Upper lobe of left lung (tissue), 6 donors: ENCODE data around the gene HNF4A. TPM values are rescaled to one million over a fixed set of nuclear protein-coding genes. Genes with fewer than 3 reads are reported as not detected.

Experiments
- ATAC-seq, 2 donors: fragments of 200-7000 bp; cut with Tn5 transposase; one replicate each; pipeline ENCODE4 v1.9.1; 2022; ENCODE audit warnings: mild to moderate bottlenecking in 2 of 2, moderate library complexity in 2 of 2; ENCODE audit not compliant: low FRiP score in 2 of 2
- DNase-seq, 2 donors: peaks; one replicate each; pipeline ENCODE4 v3.0.0-alpha.2; 2019 to 2020
- H3K27ac ChIP-seq, 4 donors: fragments of 200-600 bp; sonication (generic); one replicate each; pipeline ENCODE4 v1.5.1; 2016 to 2019
- H3K27me3 ChIP-seq, 4 donors: fragments of 200-600 bp; sonication (generic); one replicate each; pipeline ENCODE4 v1.5.1; 2017 to 2019
- H3K36me3 ChIP-seq, 4 donors: fragments of 200-600 bp; sonication (generic); one replicate each; pipeline ENCODE4 v1.5.1; 2016 to 2019
- H3K4me1 ChIP-seq, 4 donors: fragments of 200-600 bp; sonication (generic); one replicate each; pipeline ENCODE4 v1.5.1; 2018 to 2019
- H3K4me3 ChIP-seq, 4 donors: fragments of 200-600 bp; sonication (generic); one replicate each; pipeline ENCODE4 v1.5.1; 2017 to 2019; ENCODE audit warnings: mild to moderate bottlenecking in 2 of 4, moderate library complexity in 1 of 4
- H3K9me3 ChIP-seq, 4 donors: fragments of 200-600 bp; sonication (generic); one replicate each; pipeline ENCODE4 v1.5.1; 2018 to 2019
- EP300 ChIP-seq, 4 donors: sonication (generic); formaldehyde crosslinking; IDR thresholded peaks; one replicate each; pipeline ENCODE4 v1.5.1; 2017; ENCODE audit warnings: antibody characterized with exemption in 4 of 4, control low read depth in 2 of 4
- POLR2A ChIP-seq, 4 donors: fragments of 450-650 bp; IDR thresholded peaks; one replicate each; pipeline ENCODE4 v1.5.1; 2016 to 2017; ENCODE audit warnings: antibody characterized with exemption in 4 of 4, mild to moderate bottlenecking in 2 of 4
- POLR2AphosphoS5 ChIP-seq, 2 donors: sonication (generic); formaldehyde crosslinking; IDR thresholded peaks; one replicate each; pipeline ENCODE4 v1.5.1; 2017; ENCODE audit warnings: antibody characterized with exemption in 2 of 2
- WGBS, 2 donors: methylation state at CpG; one replicate each; pipeline ENCODE4 v1.1.5; 2017 to 2018; 5-methylcytosine and 5-hydroxymethylcytosine counted together
- total RNA-seq, 6 donors: library from RNA; depleted of rRNA in 4 of 6; stranded (reverse); fragments of >200 nt in 4 of 6; gene quantifications; one replicate each; pipeline versions ENCODE4 v1.1.0 to v1.2.1, GENCODE V29; 2016 to 2021
- TF ChIP-seq, protein P1 (sequence below), 6 experiments: fragments of 450-650 bp in 4 of 6; fragments of 200-600 bp in 2 of 6; sonication (generic) in 2 of 6; IDR thresholded peaks; one replicate each; pipeline ENCODE4 v1.5.1; 2016 to 2019; ENCODE audit warnings: antibody characterized with exemption in 6 of 6
- donor health status: DM: no; HTN: no; CAD: no; lungs with moderate emphysema.
- donor health status: DM: no; HTN: yes; CAD: no; lungs with severe emphysema.

The HNF4A gene
- total RNA-seq, 6 donors from 2014 or later = under 0.01 to 0.74 (median 0.45) TPM; not detected in 2

DNA sequence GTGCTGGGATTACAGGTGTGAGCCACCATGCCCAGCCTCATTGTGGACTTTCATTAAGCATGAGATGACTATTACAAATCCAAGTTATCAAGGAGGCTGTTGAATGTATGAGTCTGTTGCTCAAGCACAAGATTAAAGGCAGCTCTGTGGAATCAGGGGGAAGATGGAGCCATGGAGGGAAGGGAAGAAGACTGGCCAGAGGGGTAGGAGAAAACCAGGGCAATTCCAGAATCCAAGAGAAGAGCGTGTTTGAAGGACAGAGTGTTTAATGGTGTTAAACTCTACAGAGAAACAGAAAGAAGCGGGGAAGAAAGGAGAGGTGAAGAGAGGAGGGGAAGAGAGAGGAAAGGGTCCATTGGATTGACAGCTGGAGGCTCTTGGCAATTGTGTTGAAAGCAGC is 70.4 kb downstream of the HNF4A start:
- ATAC-seq (no peak), DNase-seq (no peak)
- Histone ChIP-seq H3K27ac (no peak overlapping the region), H3K27me3 (no peaks in the 10 kb centered on the region), H3K4me3 (no peak overlapping the region), H3K9me3 (no peaks in the 10 kb centered on the region), H3K4me1 (no peaks in the 10 kb centered on the region), H3K36me3 (no peaks in the 10 kb centered on the region)
- 91 to 97% methylated on average over 2 of the region's 2 CpGs for WGBS, 2 donors
- TF ChIP-seq POLR2AphosphoS5 (IDR thresholded peaks at IDR 0.05) (no peak), EP300 (IDR thresholded peaks at IDR 0.05) (no peak), POLR2A (IDR thresholded peaks at IDR 0.05) (no peak)
- TF ChIP-seq, protein P1, sequence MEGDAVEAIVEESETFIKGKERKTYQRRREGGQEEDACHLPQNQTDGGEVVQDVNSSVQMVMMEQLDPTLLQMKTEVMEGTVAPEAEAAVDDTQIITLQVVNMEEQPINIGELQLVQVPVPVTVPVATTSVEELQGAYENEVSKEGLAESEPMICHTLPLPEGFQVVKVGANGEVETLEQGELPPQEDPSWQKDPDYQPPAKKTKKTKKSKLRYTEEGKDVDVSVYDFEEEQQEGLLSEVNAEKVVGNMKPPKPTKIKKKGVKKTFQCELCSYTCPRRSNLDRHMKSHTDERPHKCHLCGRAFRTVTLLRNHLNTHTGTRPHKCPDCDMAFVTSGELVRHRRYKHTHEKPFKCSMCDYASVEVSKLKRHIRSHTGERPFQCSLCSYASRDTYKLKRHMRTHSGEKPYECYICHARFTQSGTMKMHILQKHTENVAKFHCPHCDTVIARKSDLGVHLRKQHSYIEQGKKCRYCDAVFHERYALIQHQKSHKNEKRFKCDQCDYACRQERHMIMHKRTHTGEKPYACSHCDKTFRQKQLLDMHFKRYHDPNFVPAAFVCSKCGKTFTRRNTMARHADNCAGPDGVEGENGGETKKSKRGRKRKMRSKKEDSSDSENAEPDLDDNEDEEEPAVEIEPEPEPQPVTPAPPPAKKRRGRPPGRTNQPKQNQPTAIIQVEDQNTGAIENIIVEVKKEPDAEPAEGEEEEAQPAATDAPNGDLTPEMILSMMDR (IDR thresholded peaks at IDR 0.05) = no peak

DNA sequence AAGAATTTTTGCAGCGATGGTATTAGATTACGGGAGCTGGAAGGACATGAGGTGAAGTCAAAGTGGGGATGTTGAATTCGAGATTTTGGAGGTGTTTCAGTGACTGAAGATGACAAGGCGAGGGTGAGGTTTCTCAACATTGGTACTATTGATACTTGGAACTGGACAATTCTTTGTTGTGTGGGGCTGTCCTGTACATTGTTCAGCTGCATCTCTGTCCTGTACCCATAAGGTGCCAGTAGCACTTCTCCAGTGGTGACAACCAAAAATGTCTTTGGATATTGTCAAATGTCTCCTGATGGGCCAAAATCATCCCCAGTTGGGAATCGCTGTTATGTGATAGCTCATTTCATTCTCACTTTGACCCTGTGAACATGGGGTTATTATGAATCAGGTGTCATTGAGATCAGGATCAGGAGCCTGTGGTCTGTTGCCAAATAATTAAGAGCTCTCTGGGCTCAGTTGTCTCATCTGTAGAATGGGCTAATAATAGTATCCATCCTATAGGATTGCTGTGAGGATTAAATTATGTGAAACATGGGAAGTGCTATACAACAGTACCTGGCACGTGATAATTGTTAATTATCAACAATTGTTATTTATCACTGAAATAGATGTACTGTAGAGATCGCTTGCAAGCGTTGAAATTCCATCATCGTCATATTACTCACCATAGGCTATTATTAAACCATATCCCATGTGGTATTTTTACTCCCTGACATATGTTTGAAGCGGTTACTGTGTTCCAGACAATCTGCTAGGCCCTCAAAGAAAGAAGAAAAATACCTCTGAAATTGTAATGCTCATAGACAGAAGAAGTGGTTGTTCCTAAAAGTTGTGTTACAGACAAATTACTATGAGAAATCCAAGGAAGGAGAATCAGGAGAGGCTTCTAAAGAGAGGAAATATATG is 71.6 kb downstream of the HNF4A start:
- 74 to 87% methylated on average over 10 of the region's 10 CpGs for WGBS, 2 donors

DNA sequence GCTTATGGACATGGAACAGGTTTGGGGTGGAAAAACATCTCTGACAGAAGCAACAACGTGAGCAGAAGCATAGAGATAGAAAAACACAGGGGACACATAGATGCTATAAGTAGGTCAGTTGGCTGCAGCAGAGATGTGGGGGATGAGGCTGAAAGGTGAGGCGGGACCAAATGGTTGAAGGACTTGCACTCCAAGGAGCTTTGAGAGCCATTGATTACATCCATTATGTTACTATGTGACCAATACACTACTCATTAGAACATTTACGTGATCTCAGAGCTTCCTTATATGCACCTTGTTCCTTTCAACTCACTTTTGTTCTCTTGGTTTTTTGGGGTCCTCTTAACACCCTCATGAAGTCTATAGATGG is 72.3 kb downstream of the HNF4A start:
- Histone ChIP-seq H3K36me3 (no peaks in the 10 kb centered on the region), H3K4me1 (no peaks in the 10 kb centered on the region), H3K27ac (no peak overlapping the region), H3K4me3 (no peak overlapping the region), H3K9me3 (no peaks in the 10 kb centered on the region), H3K27me3 (no peaks in the 10 kb centered on the region)
- no peak for TF ChIP-seq EP300 (IDR thresholded peaks at IDR 0.05)
- TF ChIP-seq, protein P1 (IDR thresholded peaks at IDR 0.05) = no peak
- TF ChIP-seq POLR2A (IDR thresholded peaks at IDR 0.05) = no peak
- TF ChIP-seq POLR2AphosphoS5 (IDR thresholded peaks at IDR 0.05) = no peak
- DNase-seq (no peak), ATAC-seq (no peak)
- 81 to 93% methylated on average over 3 of the region's 3 CpGs for WGBS, 2 donors

More for the DNA sequence above, 71.6 kb downstream of the HNF4A start:
- ATAC-seq (no peak), DNase-seq (no peak)
- Histone ChIP-seq H3K4me3 (no peak overlapping the region), H3K4me1 (no peaks in the 10 kb centered on the region), H3K9me3 (no peaks in the 10 kb centered on the region), H3K36me3 (no peaks in the 10 kb centered on the region), H3K27ac (no peak overlapping the region), H3K27me3 (no peaks in the 10 kb centered on the region)
- TF ChIP-seq POLR2AphosphoS5 (IDR thresholded peaks at IDR 0.05) (no peak), POLR2A (IDR thresholded peaks at IDR 0.05) (no peak), EP300 (IDR thresholded peaks at IDR 0.05) (no peak)
- TF ChIP-seq, protein P1 (IDR thresholded peaks at IDR 0.05) = no peak

GRCh38 chr20:44428174-44429016 is 72.9 kb downstream of the HNF4A start:
- WGBS, 2 donors = 81 to 95% methylated on average over 5 to 8 of the region's 8 CpGs
- H3K27me3 ChIP-seq = no peaks in the 10 kb centered on the region
- ATAC-seq = no peak
- no peaks in the 10 kb centered on the region for H3K9me3 ChIP-seq
- no peaks in the 10 kb centered on the region for H3K36me3 ChIP-seq
- no peaks in the 10 kb centered on the region for H3K4me1 ChIP-seq
- DNase-seq = no peak
- TF ChIP-seq EP300 (IDR thresholded peaks at IDR 0.05) = no peak
- TF ChIP-seq, protein P1 (IDR thresholded peaks at IDR 0.05) = no peak
- no peak for TF ChIP-seq POLR2AphosphoS5 (IDR thresholded peaks at IDR 0.05)
- TF ChIP-seq POLR2A (IDR thresholded peaks at IDR 0.05) = no peak
- no peak overlapping the region for H3K27ac ChIP-seq
- no peak overlapping the region for H3K4me3 ChIP-seq
